Stimulated activated CD8-positive, alpha-beta memory T cell treated with anti-CD3 and anti-CD28 coated beads, Interleukin-15, amount 100 ng/mL, for 4 hours (primary cell): ENCODE data around the gene GRM3.
"Not testable (repeated sequence)": the region's sequence is repeated elsewhere in the genome, so short reads cannot be mapped to it uniquely, and the experiment has no call there.

ENCODE experiments used
- DNase-seq, 2 donors: peaks; one replicate each; pipeline ENCODE4 v3.0.0-alpha.2; 2020; ENCODE audit warnings: low read depth in 2 of 2

GRM3 gene

GRCh38 chr7:86643561-86644281, at the start of gene GRM3:
TSS of gene GRM3 (plus strand) at chr7:86643909. CDS start at chr7:86765146, 121,237 bp downstream.
- DNase-seq: no peak

GRCh38 chr7:86598311-86598710, 45.4 kb upstream of the GRM3 start:
- no peak for DNase-seq

GRCh38 chr7:86598721-86599120, 45.0 kb upstream of the GRM3 start:
- no peak for DNase-seq

GRCh38 chr7:86600506-86601290, 43.0 kb upstream of the GRM3 start:
- no peak for DNase-seq

GRCh38 chr7:86615711-86616110, 28.0 kb upstream of the GRM3 start:
- DNase-seq: not testable (repeated sequence)

- no peak for DNase-seq
Measured at GRCh38 chr7:86644282-86645224, 844 bp downstream of the GRM3 start.

- no peak for DNase-seq
Measured at GRCh38 chr7:86645225-86645608, 1.5 kb downstream of the GRM3 start.

GRCh38 chr7:86645676-86646276, 2.1 kb downstream of the GRM3 start:
- no peak for DNase-seq

GRCh38 chr7:86647385-86648094, 3.8 kb downstream of the GRM3 start:
- DNase-seq: no peak

- no peak for DNase-seq
Measured at GRCh38 chr7:86648169-86648568, 4.5 kb downstream of the GRM3 start.

- no peak for DNase-seq
Measured at GRCh38 chr7:86653919-86654659, 10.4 kb downstream of the GRM3 start.

- DNase-seq: no peak
Measured at GRCh38 chr7:86657948-86658347, 14.2 kb downstream of the GRM3 start.

- DNase-seq: no peak
Measured at GRCh38 chr7:86660950-86661462, 17.3 kb downstream of the GRM3 start.

GRCh38 chr7:86664486-86664885, 20.8 kb downstream of the GRM3 start:
- no peak for DNase-seq

GRCh38 chr7:86664991-86665390, 21.3 kb downstream of the GRM3 start:
- DNase-seq: no peak

- DNase-seq: no peak
Measured at GRCh38 chr7:86665669-86666068, 22.0 kb downstream of the GRM3 start.

GRCh38 chr7:86667732-86668131, 24.0 kb downstream of the GRM3 start:
- DNase-seq: no peak

GRCh38 chr7:86668315-86668714, 24.6 kb downstream of the GRM3 start:
- no peak for DNase-seq

GRCh38 chr7:86687831-86688230, 44.1 kb downstream of the GRM3 start:
- no peak for DNase-seq

GRCh38 chr7:86689363-86689762, 45.7 kb downstream of the GRM3 start:
- no peak for DNase-seq
